Vagina (tissue), 2 donors: ENCODE measurements around the gene GRB2.

ENCODE experiments used
- CTCF ChIP-seq, 3 experiments: fragments of 450-650 bp in 2 of 3; fragments of 200-600 bp in 1 of 3; sonication (generic) in 1 of 3; IDR thresholded peaks; one replicate each; pipeline ENCODE4 v1.5.1; 2017 to 2019; ENCODE audit warnings: antibody characterized with exemption in 3 of 3, mild to moderate bottlenecking in 2 of 3, moderate library complexity in 2 of 3
- POLR2AphosphoS5 ChIP-seq, 2 donors: sonication (generic); formaldehyde crosslinking; IDR thresholded peaks; one replicate each; pipeline ENCODE4 v1.9.0; 2017; ENCODE audit warnings: antibody characterized with exemption in 2 of 2, mild to moderate bottlenecking in 2 of 2, low read depth in 1 of 2; ENCODE audit not compliant: insufficient read depth in 1 of 2

GRCh38 chr17:75450270-75450669 lies 44.8 kb upstream of the GRB2 start:
- TF ChIP-seq CTCF (IDR thresholded peaks at IDR 0.05) (no peak), POLR2AphosphoS5 (IDR thresholded peaks at IDR 0.05; ENCODE audit: insufficient read depth in 1 of 2, low read depth in 1 of 2) (no peak)
